CD4-positive, alpha-beta T cell treated with Interleukin-4 for 4 hours (primary cell): ENCODE data around the gene CDX1.

ENCODE experiments used
- DNase-seq: peaks from one replicate; pipeline ENCODE4 v3.0.0-alpha.2; 2020

CDX1 gene

GRCh38 chr5:150163547-150164059 lies 3.0 kb upstream of the CDX1 start:
- no peak for DNase-seq

- DNase-seq, result no peak
Observed at GRCh38 chr5:150164211-150164980, 2.2 kb upstream of the CDX1 start.

- no peak for DNase-seq
Observed at GRCh38 chr5:150166037-150166649, 435 bp upstream of the CDX1 start.

GRCh38 chr5:150167512-150167850 lies 903 bp downstream of the CDX1 start:
- DNase-seq, result no peak

GRCh38 chr5:150167908-150168307 lies 1.3 kb downstream of the CDX1 start:
- DNase-seq, result no peak

GRCh38 chr5:150168864-150169263 lies 2.3 kb downstream of the CDX1 start:
- no peak for DNase-seq

- no peak for DNase-seq
Observed at GRCh38 chr5:150172145-150172544, 5.6 kb downstream of the CDX1 start.

- no peak for DNase-seq
Observed at GRCh38 chr5:150172556-150172955, 6.0 kb downstream of the CDX1 start.

GRCh38 chr5:150173161-150173560 lies 6.6 kb downstream of the CDX1 start:
- DNase-seq, result no peak

GRCh38 chr5:150174285-150174684 lies 7.7 kb downstream of the CDX1 start:
- no peak for DNase-seq

GRCh38 chr5:150175076-150175475 lies 8.5 kb downstream of the CDX1 start:
- no peak for DNase-seq

GRCh38 chr5:150175536-150175935 lies 9.0 kb downstream of the CDX1 start:
- no peak for DNase-seq

- no peak for DNase-seq
Observed at GRCh38 chr5:150176745-150177477, 10.3 kb downstream of the CDX1 start.

- DNase-seq, result no peak
Observed at GRCh38 chr5:150177721-150178120, 11.1 kb downstream of the CDX1 start.

- DNase-seq, result no peak
Observed at GRCh38 chr5:150178262-150178661, 11.7 kb downstream of the CDX1 start.

GRCh38 chr5:150179019-150179620 lies 12.5 kb downstream of the CDX1 start:
- no peak for DNase-seq

GRCh38 chr5:150180241-150181026 lies 13.9 kb downstream of the CDX1 start:
- DNase-seq, result no peak

GRCh38 chr5:150181027-150181426 lies 14.4 kb downstream of the CDX1 start:
- no peak for DNase-seq

- no peak for DNase-seq
Observed at GRCh38 chr5:150181766-150182545, 15.4 kb downstream of the CDX1 start.

GRCh38 chr5:150182774-150183173 lies 16.2 kb downstream of the CDX1 start:
- no peak for DNase-seq

- no peak for DNase-seq
Observed at GRCh38 chr5:150183436-150183835, 16.9 kb downstream of the CDX1 start.

GRCh38 chr5:150184006-150184405 lies 17.4 kb downstream of the CDX1 start:
- DNase-seq, result no peak
